ENCODE measurements around the gene CCSER1. TPM values are rescaled to one million over a fixed set of nuclear protein-coding genes. Genes with fewer than 3 reads are reported as not detected.

The CCSER1 gene
- total RNA-seq, 1 experiment from 2014 or later, result 4.1 TPM

DNA sequence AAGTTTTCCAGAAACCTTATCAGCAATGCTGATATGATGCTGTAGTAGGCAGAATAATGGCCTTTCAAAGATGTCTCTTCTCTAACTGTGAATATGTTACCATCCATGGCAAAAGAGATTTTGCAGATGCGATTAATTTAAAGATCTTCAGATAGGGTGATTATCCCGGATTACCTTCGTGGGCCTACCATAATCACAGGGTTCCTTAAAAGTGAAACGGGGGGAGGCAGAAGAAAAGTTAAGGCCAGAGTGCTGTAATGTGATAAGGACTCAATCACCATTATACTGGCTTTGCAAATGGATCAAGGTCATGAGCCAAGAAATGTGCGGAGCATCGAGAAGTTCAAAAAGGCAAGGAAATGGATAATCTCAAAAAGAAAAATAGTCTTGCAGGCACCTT, 459.6 kb downstream of the CCSER1 start:
- BruUV-seq (replicated peaks), result no TSS peak
- no peak overlapping the region for H3K4me3 ChIP-seq (ENCODE audit: low read depth, low read length)
- Mint-ChIP-seq H3K36me3 (ENCODE audit: insufficient read depth, unreplicated experiment) (no peaks in the 10 kb centered on the region), H3K27me3 (ENCODE audit: insufficient read depth, unreplicated experiment) (no peaks in the 10 kb centered on the region), H3K4me1 (ENCODE audit: low read depth, unreplicated experiment) (no peaks in the 10 kb centered on the region), H3K4me3 (ENCODE audit: unreplicated experiment) (no peak overlapping the region), H3K9me3 (ENCODE audit: unreplicated experiment) (no peaks in the 10 kb centered on the region), H3K27ac (ENCODE audit: unreplicated experiment) (no peak overlapping the region)
- intact Hi-C loops (cut with micrococcal nuclease; ENCODE audit: unreplicated experiment), result no loop called here
- ChIA-PET POLR2A (no interaction called here), CTCF (no interaction called here)
- no peaks in the 10 kb centered on the region for H3K36me3 ChIP-seq (ENCODE audit: control insufficient read depth, insufficient read depth, low read length)
- DNase-seq, result no peak
- H3K27me3 ChIP-seq (replicated peaks; ENCODE audit: control insufficient read depth, insufficient read depth, low read length), result no peaks in the 10 kb centered on the region
- no peak for TF ChIP-seq CTCF (IDR thresholded peaks at IDR 0.05; ENCODE audit: insufficient read depth in 1 of 2, low read depth in 1 of 2, low read length in 1 of 2, severe bottlenecking in 1 of 2, unreplicated experiment in 1 of 2)
- H3K4me1 ChIP-seq, result no peaks in the 10 kb centered on the region
- H3K9me3 ChIP-seq, result no peaks in the 10 kb centered on the region

- Mint-ChIP-seq H3K4me1 (ENCODE audit: low read depth, unreplicated experiment) (no peaks in the 10 kb centered on the region), H3K27me3 (ENCODE audit: insufficient read depth, unreplicated experiment) (no peaks in the 10 kb centered on the region), H3K9me3 (ENCODE audit: unreplicated experiment) (no peaks in the 10 kb centered on the region), H3K27ac (ENCODE audit: unreplicated experiment) (no peak overlapping the region), H3K4me3 (ENCODE audit: unreplicated experiment) (no peak overlapping the region), H3K36me3 (ENCODE audit: insufficient read depth, unreplicated experiment) (no peaks in the 10 kb centered on the region)
- no peaks in the 10 kb centered on the region for H3K27me3 ChIP-seq (replicated peaks; ENCODE audit: control insufficient read depth, insufficient read depth, low read length)
- no peaks in the 10 kb centered on the region for H3K4me1 ChIP-seq
- H3K4me3 ChIP-seq (ENCODE audit: low read depth, low read length), result no peak overlapping the region
- ChIA-PET CTCF (no interaction called here), POLR2A (no interaction called here)
- no TSS peak for BruUV-seq (replicated peaks)
- no peaks in the 10 kb centered on the region for H3K9me3 ChIP-seq
- no peak for DNase-seq
- intact Hi-C loops (cut with micrococcal nuclease; ENCODE audit: unreplicated experiment), result no loop called here
- TF ChIP-seq CTCF (IDR thresholded peaks at IDR 0.05; ENCODE audit: insufficient read depth in 1 of 2, low read depth in 1 of 2, low read length in 1 of 2, severe bottlenecking in 1 of 2, unreplicated experiment in 1 of 2), result no peak
- no peaks in the 10 kb centered on the region for H3K36me3 ChIP-seq (ENCODE audit: control insufficient read depth, insufficient read depth, low read length)
Observed at GRCh38 chr4:90597927-90598326, 470.7 kb downstream of the CCSER1 start.

DNA sequence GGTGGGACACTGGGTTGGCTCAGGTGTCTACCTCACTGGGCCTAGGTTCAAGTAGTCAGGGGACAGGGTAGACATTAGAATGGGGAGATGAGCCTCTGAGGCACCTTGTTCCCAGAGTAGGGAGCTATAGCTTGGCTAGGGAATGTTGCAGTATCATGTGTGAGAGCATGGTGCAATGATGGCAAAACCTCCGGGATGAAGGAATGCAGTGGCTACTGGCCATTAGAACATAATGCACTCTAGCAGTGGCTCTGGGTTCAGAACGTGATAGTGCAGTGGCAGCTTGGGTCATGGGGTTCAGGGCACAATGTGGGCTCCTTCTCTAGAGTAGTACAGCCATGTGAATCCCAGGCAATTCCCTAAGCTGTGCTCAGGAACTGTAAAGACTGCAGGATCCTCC, 471.5 kb downstream of the CCSER1 start:
- Mint-ChIP-seq H3K4me3 (ENCODE audit: unreplicated experiment) (no peak overlapping the region), H3K4me1 (ENCODE audit: low read depth, unreplicated experiment) (no peaks in the 10 kb centered on the region), H3K27ac (ENCODE audit: unreplicated experiment) (no peak overlapping the region), H3K27me3 (ENCODE audit: insufficient read depth, unreplicated experiment) (no peaks in the 10 kb centered on the region), H3K36me3 (ENCODE audit: insufficient read depth, unreplicated experiment) (no peaks in the 10 kb centered on the region), H3K9me3 (ENCODE audit: unreplicated experiment) (no peaks in the 10 kb centered on the region)
- H3K9me3 ChIP-seq, result no peaks in the 10 kb centered on the region
- no peaks in the 10 kb centered on the region for H3K27me3 ChIP-seq (replicated peaks; ENCODE audit: control insufficient read depth, insufficient read depth, low read length)
- no peaks in the 10 kb centered on the region for H3K36me3 ChIP-seq (ENCODE audit: control insufficient read depth, insufficient read depth, low read length)
- no peaks in the 10 kb centered on the region for H3K4me1 ChIP-seq
- intact Hi-C loops (cut with micrococcal nuclease; ENCODE audit: unreplicated experiment), result no loop called here
- no peak for TF ChIP-seq CTCF (IDR thresholded peaks at IDR 0.05; ENCODE audit: insufficient read depth in 1 of 2, low read depth in 1 of 2, low read length in 1 of 2, severe bottlenecking in 1 of 2, unreplicated experiment in 1 of 2)
- POLR2A ChIA-PET, result no interaction called here
- CTCF ChIA-PET, result no interaction called here
- DNase-seq, result no peak
- BruUV-seq (replicated peaks), result no TSS peak
- H3K4me3 ChIP-seq (ENCODE audit: low read depth, low read length), result no peak overlapping the region

All from Caco-2 (cell line).